Measurements from ENCODE around the gene SLC5A6. TPM values are rescaled to one million over a fixed set of nuclear protein-coding genes. Genes with fewer than 3 reads are reported as not detected.

Gene SLC5A6
- total RNA-seq, 1 donor from 2014 or later, result 76.3 TPM

DNA sequence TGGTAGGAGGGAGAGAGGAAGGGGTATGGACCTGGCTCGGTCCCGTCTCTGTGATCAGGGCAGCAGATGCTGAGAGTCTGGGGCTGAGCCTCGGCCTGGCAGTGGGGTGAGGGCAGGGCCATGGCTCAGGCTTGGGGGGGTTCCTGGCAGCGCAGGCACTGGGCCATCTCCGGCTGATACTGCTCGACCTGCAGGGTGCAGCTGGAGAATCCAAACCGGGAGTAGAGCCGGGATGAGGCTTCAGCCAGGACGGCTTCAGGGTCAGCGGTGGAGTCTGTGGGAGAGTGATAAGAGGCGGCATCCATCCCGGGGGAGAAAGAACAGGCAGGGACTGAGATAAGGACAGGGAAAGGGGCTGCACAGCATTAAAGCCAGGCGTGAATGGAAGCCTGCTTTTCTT, 43.1 kb upstream of the SLC5A6 start:
- Mint-ChIP-seq H3K27me3 (peaks cover 78% of the 10 kb centered on the region), H3K4me1 (ENCODE audit: unreplicated experiment) (no peaks in the 10 kb centered on the region), H3K4me3 (no peak overlapping the region), H3K36me3 (no peaks in the 10 kb centered on the region), H3K27ac (no peak overlapping the region), H3K9me3 (no peaks in the 10 kb centered on the region)
- DNase-seq (ENCODE audit: extremely low spot score, unreplicated experiment), result no peak
- TF ChIP-seq, protein P1, sequence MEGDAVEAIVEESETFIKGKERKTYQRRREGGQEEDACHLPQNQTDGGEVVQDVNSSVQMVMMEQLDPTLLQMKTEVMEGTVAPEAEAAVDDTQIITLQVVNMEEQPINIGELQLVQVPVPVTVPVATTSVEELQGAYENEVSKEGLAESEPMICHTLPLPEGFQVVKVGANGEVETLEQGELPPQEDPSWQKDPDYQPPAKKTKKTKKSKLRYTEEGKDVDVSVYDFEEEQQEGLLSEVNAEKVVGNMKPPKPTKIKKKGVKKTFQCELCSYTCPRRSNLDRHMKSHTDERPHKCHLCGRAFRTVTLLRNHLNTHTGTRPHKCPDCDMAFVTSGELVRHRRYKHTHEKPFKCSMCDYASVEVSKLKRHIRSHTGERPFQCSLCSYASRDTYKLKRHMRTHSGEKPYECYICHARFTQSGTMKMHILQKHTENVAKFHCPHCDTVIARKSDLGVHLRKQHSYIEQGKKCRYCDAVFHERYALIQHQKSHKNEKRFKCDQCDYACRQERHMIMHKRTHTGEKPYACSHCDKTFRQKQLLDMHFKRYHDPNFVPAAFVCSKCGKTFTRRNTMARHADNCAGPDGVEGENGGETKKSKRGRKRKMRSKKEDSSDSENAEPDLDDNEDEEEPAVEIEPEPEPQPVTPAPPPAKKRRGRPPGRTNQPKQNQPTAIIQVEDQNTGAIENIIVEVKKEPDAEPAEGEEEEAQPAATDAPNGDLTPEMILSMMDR (conservative IDR thresholded peaks at IDR 0.05), result no peak

DNA sequence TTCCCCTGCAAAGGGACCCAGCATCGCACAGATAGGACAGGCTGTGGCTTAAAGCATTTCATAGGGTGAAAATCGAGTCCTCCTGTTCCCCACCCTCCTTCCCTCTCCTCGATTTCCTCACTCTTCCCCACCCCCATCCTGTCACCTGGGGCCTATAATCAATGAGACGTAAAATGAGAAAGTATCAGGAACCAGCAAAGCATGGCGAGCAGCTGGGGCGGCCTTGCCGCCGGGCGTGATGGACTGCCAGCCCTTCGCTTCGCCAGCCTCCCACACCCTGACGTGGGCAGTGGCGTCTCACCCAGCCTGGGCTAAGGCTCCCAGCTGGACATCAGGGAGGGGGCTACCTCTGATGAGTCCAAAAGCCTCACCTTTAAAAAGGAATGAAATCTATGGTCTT, 39.7 kb upstream of the SLC5A6 start:
- Mint-ChIP-seq H3K27ac (no peak overlapping the region), H3K4me1 (ENCODE audit: unreplicated experiment) (peaks cover 7% of the 10 kb centered on the region), H3K36me3 (no peaks in the 10 kb centered on the region), H3K27me3 (peaks cover 65% of the 10 kb centered on the region), H3K9me3 (no peaks in the 10 kb centered on the region), H3K4me3 (no peak overlapping the region)
- TF ChIP-seq, protein P1 (conservative IDR thresholded peaks at IDR 0.05), result no peak
- no peak for DNase-seq (ENCODE audit: extremely low spot score, unreplicated experiment)

DNA sequence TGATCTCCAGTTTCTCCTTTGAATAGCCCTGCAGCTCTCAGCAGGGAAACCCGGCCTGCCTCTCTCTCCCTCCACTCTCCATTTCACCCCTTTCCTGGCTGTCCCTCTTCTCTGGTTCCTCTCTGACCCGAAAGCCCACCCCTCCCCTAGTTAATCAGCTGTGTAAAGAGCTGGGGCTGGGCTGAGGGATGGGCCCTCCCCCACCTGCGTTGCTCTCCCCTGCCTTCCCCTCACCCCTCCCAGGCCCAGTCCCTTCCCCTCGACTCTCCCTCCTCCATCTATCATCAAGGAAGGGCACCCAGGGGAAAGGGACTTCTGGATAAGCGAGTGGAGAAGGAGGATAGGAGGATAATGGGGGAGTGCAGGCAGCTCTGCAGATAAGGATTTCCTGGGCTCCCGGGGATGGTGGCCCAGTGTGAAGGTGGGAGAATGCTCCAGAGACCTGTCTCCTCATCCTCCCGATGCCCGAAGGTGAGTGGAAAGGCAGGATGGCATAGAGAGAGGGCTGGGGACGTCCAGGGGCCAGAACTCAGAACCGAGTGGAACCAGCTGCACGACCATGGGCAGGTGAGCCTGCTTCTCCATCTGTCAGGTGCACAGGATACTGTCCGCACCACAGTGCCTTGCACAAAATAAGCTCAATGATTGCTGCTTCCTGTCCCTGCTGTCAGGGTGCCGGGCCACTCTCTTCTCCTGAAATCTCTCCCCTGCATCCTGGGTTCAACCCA, 38.7 kb upstream of the SLC5A6 start:
- Mint-ChIP-seq H3K36me3 (no peaks in the 10 kb centered on the region), H3K4me1 (ENCODE audit: unreplicated experiment) (peaks cover 7% of the 10 kb centered on the region), H3K4me3 (no peak overlapping the region), H3K9me3 (no peaks in the 10 kb centered on the region), H3K27ac (no peak overlapping the region), H3K27me3 (peaks cover 56% of the 10 kb centered on the region)
- DNase-seq (ENCODE audit: extremely low spot score, unreplicated experiment), result no peak
- TF ChIP-seq, protein P1 (conservative IDR thresholded peaks at IDR 0.05), result no peak

DNA sequence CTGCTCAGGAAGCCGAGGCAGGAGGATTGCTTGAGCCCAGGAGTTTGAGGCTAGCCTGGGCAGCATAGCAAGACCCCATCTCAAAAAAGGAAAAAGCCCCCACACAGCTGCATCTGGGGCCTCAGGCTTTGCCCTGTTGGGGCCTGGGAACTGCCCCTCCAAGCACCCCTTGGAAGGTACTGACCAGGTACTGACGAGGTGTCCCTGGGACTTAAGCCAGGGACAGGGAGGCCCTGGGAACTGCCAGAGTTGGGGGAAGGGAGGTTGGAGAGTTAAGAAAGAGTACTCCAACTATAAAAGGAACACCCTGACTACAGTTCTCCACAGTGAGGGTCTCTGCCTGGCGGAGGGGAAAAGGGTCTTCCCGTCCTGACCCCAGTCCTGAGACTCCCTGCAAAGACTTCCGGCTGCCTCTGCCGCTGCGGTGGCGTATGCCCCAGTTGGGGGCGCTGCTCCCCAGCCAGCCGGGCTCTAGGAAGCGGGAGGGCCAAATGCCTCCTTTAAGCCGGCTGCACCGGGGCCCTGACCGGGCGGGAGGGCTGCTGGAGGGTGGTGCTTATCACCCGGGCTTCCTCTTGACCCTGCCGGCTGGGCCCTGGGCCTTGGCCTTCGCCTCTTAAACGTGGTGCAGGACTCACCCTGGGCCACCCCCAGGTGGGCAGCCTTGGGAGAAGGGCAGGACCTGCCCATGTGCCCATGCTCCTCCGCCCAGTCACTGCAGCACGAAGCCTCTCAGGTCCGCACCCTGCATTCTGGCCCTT, 38.0 kb upstream of the SLC5A6 start:
- peaks cover 48% of the 10 kb centered on the region for H3K27me3 Mint-ChIP-seq
- no peak overlapping the region for H3K27ac Mint-ChIP-seq
- peaks cover 7% of the 10 kb centered on the region for H3K4me1 Mint-ChIP-seq (ENCODE audit: unreplicated experiment)
- no peaks in the 10 kb centered on the region for H3K36me3 Mint-ChIP-seq
- no peaks in the 10 kb centered on the region for H3K9me3 Mint-ChIP-seq
- H3K4me3 Mint-ChIP-seq, result no peak overlapping the region
- DNase-seq (ENCODE audit: extremely low spot score, unreplicated experiment), result no peak
- TF ChIP-seq, protein P1 (conservative IDR thresholded peaks at IDR 0.05), result peak; percentile 78

DNA sequence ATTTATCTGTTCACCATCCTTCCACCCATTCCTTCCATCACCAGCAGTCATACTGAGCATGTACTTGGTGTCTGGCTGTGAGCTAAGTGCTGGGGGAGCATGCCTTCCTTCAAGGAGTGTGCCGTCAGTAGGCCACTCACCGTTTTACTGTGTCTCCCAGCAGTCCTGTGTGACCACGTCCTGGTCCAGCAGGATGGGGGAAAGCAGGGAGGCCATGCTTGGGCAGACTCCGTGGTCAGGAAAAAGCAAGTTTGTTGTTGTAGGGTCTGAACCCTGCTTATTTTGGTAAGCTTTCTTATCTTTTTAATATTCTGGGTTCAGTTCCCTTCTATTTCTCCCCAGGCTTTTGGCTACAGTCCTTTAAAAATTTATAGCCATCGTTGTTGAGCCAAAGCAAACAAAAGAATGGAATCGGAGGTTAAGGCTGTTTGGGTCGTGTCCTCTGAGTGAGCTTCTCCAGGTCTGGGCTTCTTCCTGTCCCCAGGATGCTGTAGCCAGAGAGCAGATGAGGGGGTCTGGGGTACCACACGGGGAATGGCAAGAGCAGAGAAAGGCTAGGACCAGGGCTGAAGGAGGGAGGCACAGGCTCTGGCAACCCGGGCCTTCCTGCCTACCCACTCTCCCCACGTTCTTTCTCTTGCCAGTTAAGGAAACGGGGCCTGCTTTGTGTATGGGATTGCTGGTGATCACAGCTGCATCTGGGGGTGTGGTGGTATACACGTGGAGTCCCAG, 37.3 kb upstream of the SLC5A6 start:
- peaks cover 41% of the 10 kb centered on the region for H3K27me3 Mint-ChIP-seq
- DNase-seq (ENCODE audit: extremely low spot score, unreplicated experiment), result no peak
- TF ChIP-seq, protein P1 (conservative IDR thresholded peaks at IDR 0.05), result no peak
- H3K4me1 Mint-ChIP-seq (ENCODE audit: unreplicated experiment), result peaks cover 7% of the 10 kb centered on the region
- no peaks in the 10 kb centered on the region for H3K36me3 Mint-ChIP-seq
- no peaks in the 10 kb centered on the region for H3K9me3 Mint-ChIP-seq
- no peak overlapping the region for H3K4me3 Mint-ChIP-seq
- H3K27ac Mint-ChIP-seq, result no peak overlapping the region
